Neural crest cell (in vitro differentiated cells): Measurements from ENCODE around the gene PSMF1. TPM values are rescaled to one million over a fixed set of nuclear protein-coding genes. Genes with fewer than 3 reads are reported as not detected.

Experiments
- DNase-seq: peaks from one replicate; pipeline ENCODE4 v3.0.0; 2021; ENCODE audit warnings: low read depth, mixed read lengths, low spot score
- H3K27ac Mint-ChIP-seq: one replicate; pipeline ENCODE4 v1.8.0; 2021; ENCODE audit warnings: mild to moderate bottlenecking, mixed read lengths; ENCODE audit not compliant: unreplicated experiment
- H3K27me3 Mint-ChIP-seq: 2 replicates; pipeline ENCODE4 v1.8.0; 2021; ENCODE audit warnings: low read depth, mild to moderate bottlenecking, mixed read lengths
- H3K36me3 Mint-ChIP-seq: 2 replicates; pipeline ENCODE4 v1.8.0; 2021; ENCODE audit warnings: low read depth, mild to moderate bottlenecking, mixed read lengths
- H3K4me1 Mint-ChIP-seq: 2 replicates; pipeline ENCODE4 v1.8.0; 2021; ENCODE audit warnings: mixed read lengths
- H3K4me3 Mint-ChIP-seq: one replicate; pipeline ENCODE4 v1.8.0; 2021; ENCODE audit warnings: mild to moderate bottlenecking, mixed read lengths
- H3K9me3 Mint-ChIP-seq: 2 replicates; pipeline ENCODE4 v1.8.0; 2021; ENCODE audit warnings: mixed read lengths
- total RNA-seq: library from RNA; stranded (reverse); gene quantifications from 2 replicates; pipeline ENCODE4 v1.2.1, GENCODE V29; 2021
- TF ChIP-seq, protein P1 (sequence below): fragments of 200-600 bp; sonication (generic); conservative IDR thresholded peaks from 2 replicates; pipeline ENCODE4 v1.5.0; 2021; ENCODE audit warnings: antibody characterized with exemption, mild to moderate bottlenecking

The PSMF1 gene
- total RNA-seq, 1 donor from 2014 or later, result 107 TPM

DNA sequence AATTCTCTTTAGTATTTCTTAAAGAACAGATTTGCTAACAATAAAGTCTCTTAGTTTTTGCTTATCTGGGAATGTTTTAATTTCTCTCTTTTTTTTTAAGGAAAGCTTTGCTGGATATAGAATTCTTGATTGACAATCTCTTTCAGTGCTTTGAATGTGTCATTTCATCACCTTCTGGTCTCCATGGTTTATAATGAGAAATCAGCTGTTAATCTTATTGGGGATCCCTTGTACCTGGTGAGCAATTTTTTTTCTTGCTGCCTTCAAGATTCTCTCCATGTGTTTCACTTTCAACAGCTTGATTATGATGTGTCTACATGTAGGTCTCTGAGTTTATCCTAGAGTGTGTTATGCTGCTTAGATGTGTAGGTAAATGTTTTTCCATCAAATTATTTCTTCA is 16.4 kb upstream of the PSMF1 start:
- Mint-ChIP-seq H3K4me3 (no peak overlapping the region), H3K27me3 (peaks cover 6% of the 10 kb centered on the region), H3K36me3 (peaks cover 3% of the 10 kb centered on the region), H3K27ac (no peak overlapping the region), H3K4me1 (no peaks in the 10 kb centered on the region), H3K9me3 (peaks cover 7% of the 10 kb centered on the region)
- TF ChIP-seq, protein P1, sequence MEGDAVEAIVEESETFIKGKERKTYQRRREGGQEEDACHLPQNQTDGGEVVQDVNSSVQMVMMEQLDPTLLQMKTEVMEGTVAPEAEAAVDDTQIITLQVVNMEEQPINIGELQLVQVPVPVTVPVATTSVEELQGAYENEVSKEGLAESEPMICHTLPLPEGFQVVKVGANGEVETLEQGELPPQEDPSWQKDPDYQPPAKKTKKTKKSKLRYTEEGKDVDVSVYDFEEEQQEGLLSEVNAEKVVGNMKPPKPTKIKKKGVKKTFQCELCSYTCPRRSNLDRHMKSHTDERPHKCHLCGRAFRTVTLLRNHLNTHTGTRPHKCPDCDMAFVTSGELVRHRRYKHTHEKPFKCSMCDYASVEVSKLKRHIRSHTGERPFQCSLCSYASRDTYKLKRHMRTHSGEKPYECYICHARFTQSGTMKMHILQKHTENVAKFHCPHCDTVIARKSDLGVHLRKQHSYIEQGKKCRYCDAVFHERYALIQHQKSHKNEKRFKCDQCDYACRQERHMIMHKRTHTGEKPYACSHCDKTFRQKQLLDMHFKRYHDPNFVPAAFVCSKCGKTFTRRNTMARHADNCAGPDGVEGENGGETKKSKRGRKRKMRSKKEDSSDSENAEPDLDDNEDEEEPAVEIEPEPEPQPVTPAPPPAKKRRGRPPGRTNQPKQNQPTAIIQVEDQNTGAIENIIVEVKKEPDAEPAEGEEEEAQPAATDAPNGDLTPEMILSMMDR, result no peak
- DNase-seq, result no peak

DNA sequence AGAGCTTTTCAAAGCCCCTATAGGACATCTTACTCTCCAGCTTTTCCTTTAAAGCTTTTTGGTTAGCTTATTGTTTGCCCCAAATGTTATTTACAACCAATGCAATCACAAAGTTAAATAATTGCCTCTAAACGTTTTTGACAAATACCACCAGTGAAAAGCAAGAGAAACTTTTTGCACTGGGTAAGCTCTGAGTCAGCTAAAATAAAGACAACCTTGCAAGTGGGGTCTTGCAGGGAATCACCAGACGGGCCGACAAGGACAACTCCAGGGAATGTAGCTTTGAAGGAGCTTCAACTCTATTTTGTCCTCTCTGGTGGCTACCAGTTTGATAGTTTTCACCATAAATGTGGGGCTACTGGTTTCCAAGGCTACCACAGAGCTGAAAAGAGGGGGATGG is 14.7 kb upstream of the PSMF1 start:
- peaks cover 5% of the 10 kb centered on the region for H3K4me1 Mint-ChIP-seq
- peaks cover 5% of the 10 kb centered on the region for H3K9me3 Mint-ChIP-seq
- peaks cover 9% of the 10 kb centered on the region for H3K27me3 Mint-ChIP-seq
- no peak overlapping the region for H3K4me3 Mint-ChIP-seq
- DNase-seq, result no peak
- no peak overlapping the region for H3K27ac Mint-ChIP-seq
- TF ChIP-seq, protein P1, result no peak
- H3K36me3 Mint-ChIP-seq, result peaks cover 3% of the 10 kb centered on the region

DNA sequence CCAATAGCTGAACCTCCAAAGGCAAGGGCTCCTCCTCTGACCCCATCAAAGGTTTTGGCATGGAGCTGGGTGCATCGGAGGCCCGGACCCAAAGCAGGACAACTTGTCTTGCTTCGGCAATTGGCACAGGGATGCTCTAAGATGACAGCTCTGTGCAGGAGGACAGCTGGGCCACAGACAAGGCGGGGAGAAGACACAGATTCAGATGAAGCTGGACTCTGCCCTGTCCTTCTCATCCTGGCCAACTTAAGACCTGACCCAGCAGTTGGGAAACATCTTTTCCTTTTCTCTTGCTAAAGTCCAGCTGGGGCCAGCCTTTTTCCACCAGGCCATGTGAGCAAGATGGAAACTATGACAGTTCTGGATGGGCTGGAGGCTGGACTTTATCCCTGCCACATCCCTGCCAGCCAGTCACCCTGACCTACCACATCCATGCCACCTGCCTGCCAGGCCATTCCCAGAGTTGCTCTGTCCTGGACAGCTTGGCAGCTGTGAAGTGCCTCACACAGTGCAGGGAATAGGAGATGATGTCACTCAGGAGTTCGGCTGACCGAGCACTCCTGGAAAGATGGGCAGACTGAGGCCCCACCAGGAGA is 12.7 kb upstream of the PSMF1 start:
- Mint-ChIP-seq H3K4me1 (peaks cover 5% of the 10 kb centered on the region), H3K4me3 (no peak overlapping the region), H3K36me3 (peaks cover 3% of the 10 kb centered on the region), H3K27ac (no peak overlapping the region), H3K27me3 (peaks cover 9% of the 10 kb centered on the region), H3K9me3 (peaks cover 5% of the 10 kb centered on the region)
- TF ChIP-seq, protein P1, result no peak
- DNase-seq, result no peak

DNA sequence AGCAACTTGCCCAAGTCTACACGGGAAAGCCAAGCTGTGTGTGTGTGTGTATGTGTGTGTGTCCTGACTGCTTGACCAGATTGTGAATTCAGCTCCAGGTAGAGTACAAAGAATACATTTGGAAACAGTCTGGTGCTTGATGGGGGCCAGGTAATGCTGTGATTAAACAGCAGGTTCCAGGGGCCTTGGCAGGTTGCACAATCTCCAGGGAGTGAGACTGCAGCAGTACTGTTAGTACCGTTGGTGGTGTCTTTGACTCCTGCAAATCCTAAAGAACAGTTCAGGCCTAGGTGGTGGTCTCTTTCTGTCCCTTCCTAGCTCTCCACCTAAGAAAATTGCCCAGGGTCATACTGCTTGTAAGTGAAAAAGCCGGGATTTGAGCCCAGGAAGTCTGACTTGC is 11.2 kb upstream of the PSMF1 start:
- Mint-ChIP-seq H3K36me3 (peaks cover 3% of the 10 kb centered on the region), H3K4me3 (no peak overlapping the region)
- TF ChIP-seq, protein P1, result no peak

DNA sequence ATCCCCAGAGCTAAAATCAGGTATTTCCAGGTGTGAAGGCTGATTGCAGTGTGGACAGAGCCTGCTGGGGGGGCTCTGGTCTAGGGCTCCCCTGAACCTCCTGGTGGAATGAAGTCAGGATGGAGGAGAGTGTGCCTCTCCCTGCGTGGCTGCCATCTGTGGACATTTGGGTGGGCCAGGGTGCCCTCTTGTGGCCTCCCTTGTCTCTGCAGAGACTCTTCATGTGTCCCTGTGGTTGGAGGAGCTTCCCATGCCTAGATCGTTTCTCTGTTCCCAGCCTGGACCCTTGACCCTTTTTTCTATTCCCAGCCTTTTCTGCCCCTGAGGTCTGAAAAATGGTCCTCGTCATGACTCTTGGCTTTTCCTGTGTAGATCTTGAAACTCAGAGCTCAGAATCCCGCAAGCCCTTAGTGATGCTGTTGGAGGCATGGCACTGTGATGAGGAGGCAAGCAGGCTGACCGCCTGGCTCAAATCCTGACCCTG is 9.9 kb upstream of the PSMF1 start:
- no peak overlapping the region for H3K27ac Mint-ChIP-seq
- H3K27me3 Mint-ChIP-seq, result peaks cover 3% of the 10 kb centered on the region
- no peaks in the 10 kb centered on the region for H3K9me3 Mint-ChIP-seq
- peak; percentile 53 for DNase-seq
- H3K4me3 Mint-ChIP-seq, result no peak overlapping the region
- TF ChIP-seq, protein P1, result peak; percentile 78
- H3K4me1 Mint-ChIP-seq, result peaks cover 5% of the 10 kb centered on the region
- H3K36me3 Mint-ChIP-seq, result no peaks in the 10 kb centered on the region

More for the DNA sequence above, 11.2 kb upstream of the PSMF1 start:
- Mint-ChIP-seq H3K4me1 (peaks cover 5% of the 10 kb centered on the region), H3K9me3 (peaks cover 3% of the 10 kb centered on the region), H3K27me3 (peaks cover 4% of the 10 kb centered on the region), H3K27ac (no peak overlapping the region)
- DNase-seq, result no peak
